ENCODE data around the gene CEP83. TPM values are rescaled to one million over a fixed set of nuclear protein-coding genes. Genes with fewer than 3 reads are reported as not detected.

CEP83 gene
- total and polyA plus RNA-seq, 9 of the 15 experiments (the other 6 are each of a cell fraction or from before 2014, with no cell fraction given) = 5.3 to 40.5 (median 31.3) TPM

DNA sequence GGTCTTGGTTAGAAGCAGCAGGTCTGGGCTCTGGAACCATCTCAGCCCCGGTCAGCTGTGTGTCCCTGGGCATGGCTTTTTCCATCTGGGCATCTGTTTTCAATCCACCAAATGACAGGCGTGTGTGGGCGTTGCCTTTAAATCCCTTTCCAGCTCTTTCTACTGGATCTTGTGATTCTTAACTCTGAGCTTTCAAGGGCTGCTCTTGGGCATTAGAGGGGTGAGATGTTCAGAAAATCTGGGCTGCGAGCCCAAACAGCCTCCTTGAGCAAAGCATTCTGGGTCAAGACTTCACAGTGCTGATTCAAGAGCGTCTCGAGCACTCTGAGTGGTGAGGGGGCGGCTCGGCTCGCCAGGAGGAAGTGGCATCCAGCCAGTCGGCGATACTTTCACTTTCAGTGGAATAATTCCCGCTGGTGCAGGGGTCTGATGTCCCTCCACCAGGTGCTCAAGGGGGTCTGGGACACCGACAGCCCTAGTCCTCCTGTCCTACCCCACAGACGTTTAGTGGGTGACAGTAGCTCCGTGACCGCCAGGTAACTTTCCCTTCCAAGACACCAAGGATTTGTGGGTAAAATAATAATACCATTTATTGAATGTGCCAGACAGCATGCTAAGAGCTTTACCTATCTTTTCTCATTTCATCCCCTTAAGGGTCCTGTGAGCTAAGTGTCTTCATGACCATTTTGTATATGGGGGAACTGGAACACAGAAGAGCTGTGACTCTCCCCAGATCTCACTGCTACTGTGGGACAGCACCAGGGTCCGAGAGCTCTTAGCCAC lies 197.2 kb downstream of the CEP83 start (continued):
- TF ChIP-seq PHF8 (IDR thresholded peaks at IDR 0.05; ENCODE audit: borderline replicate concordance, low read length) (peak; percentile 27; the same call in 1 of the 2 replicates), ZNF696 (CRISPR knock-in tag; conservative IDR thresholded peaks at IDR 0.05) (no peak), ZNF512 (tag; IDR thresholded peaks at IDR 0.05) (no peak), ZNF133 (CRISPR knock-in tag; IDR thresholded peaks at IDR 0.05) (no peak), ZNF408 (CRISPR knock-in tag; IDR thresholded peaks at IDR 0.05; ENCODE audit: low read depth) (no peak), ZNF445 (CRISPR knock-in tag; IDR thresholded peaks at IDR 0.05; ENCODE audit: low read depth) (no peak), DMBX1 (CRISPR knock-in tag; IDR thresholded peaks at IDR 0.05; ENCODE audit: borderline replicate concordance) (no peak), HNRNPL (IDR thresholded peaks at IDR 0.05; ENCODE audit: low read depth, low read length) (no peak), CXXC5 (CRISPR knock-in tag; IDR thresholded peaks at IDR 0.05) (0 out of 2 replicates have a peak, but pooled peaks have one; percentile 25)
- TF ChIP-seq, protein P1, sequence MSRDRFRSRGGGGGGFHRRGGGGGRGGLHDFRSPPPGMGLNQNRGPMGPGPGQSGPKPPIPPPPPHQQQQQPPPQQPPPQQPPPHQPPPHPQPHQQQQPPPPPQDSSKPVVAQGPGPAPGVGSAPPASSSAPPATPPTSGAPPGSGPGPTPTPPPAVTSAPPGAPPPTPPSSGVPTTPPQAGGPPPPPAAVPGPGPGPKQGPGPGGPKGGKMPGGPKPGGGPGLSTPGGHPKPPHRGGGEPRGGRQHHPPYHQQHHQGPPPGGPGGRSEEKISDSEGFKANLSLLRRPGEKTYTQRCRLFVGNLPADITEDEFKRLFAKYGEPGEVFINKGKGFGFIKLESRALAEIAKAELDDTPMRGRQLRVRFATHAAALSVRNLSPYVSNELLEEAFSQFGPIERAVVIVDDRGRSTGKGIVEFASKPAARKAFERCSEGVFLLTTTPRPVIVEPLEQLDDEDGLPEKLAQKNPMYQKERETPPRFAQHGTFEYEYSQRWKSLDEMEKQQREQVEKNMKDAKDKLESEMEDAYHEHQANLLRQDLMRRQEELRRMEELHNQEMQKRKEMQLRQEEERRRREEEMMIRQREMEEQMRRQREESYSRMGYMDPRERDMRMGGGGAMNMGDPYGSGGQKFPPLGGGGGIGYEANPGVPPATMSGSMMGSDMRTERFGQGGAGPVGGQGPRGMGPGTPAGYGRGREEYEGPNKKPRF (IDR thresholded peaks at IDR 0.05; ENCODE audit: low read depth, low read length) = no peak
- TF ChIP-seq, protein P2, sequence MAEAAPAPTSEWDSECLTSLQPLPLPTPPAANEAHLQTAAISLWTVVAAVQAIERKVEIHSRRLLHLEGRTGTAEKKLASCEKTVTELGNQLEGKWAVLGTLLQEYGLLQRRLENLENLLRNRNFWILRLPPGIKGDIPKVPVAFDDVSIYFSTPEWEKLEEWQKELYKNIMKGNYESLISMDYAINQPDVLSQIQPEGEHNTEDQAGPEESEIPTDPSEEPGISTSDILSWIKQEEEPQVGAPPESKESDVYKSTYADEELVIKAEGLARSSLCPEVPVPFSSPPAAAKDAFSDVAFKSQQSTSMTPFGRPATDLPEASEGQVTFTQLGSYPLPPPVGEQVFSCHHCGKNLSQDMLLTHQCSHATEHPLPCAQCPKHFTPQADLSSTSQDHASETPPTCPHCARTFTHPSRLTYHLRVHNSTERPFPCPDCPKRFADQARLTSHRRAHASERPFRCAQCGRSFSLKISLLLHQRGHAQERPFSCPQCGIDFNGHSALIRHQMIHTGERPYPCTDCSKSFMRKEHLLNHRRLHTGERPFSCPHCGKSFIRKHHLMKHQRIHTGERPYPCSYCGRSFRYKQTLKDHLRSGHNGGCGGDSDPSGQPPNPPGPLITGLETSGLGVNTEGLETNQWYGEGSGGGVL (CRISPR knock-in tag; IDR thresholded peaks at IDR 0.05) = no peak
- TF ChIP-seq, protein P3, sequence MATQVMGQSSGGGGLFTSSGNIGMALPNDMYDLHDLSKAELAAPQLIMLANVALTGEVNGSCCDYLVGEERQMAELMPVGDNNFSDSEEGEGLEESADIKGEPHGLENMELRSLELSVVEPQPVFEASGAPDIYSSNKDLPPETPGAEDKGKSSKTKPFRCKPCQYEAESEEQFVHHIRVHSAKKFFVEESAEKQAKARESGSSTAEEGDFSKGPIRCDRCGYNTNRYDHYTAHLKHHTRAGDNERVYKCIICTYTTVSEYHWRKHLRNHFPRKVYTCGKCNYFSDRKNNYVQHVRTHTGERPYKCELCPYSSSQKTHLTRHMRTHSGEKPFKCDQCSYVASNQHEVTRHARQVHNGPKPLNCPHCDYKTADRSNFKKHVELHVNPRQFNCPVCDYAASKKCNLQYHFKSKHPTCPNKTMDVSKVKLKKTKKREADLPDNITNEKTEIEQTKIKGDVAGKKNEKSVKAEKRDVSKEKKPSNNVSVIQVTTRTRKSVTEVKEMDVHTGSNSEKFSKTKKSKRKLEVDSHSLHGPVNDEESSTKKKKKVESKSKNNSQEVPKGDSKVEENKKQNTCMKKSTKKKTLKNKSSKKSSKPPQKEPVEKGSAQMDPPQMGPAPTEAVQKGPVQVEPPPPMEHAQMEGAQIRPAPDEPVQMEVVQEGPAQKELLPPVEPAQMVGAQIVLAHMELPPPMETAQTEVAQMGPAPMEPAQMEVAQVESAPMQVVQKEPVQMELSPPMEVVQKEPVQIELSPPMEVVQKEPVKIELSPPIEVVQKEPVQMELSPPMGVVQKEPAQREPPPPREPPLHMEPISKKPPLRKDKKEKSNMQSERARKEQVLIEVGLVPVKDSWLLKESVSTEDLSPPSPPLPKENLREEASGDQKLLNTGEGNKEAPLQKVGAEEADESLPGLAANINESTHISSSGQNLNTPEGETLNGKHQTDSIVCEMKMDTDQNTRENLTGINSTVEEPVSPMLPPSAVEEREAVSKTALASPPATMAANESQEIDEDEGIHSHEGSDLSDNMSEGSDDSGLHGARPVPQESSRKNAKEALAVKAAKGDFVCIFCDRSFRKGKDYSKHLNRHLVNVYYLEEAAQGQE (IDR thresholded peaks at IDR 0.05; ENCODE audit: borderline replicate concordance) = 0 out of 2 replicates have a peak, but pooled peaks have one; percentile 15
- TF ChIP-seq, protein P3 (CRISPR knock-in tag; IDR thresholded peaks at IDR 0.05; ENCODE audit: low read depth) = no peak

Measured in K562 (cell line).